Stimulated activated naive CD4-positive, alpha-beta T cell treated with Interleukin-2 at 50 U/mL for 16 hours (primary cell): ENCODE results near the gene SHISAL2A.
A peak's percentile ranks its signal among the peaks of the same experiment; 100 is the strongest.

Source experiments
- DNase-seq: peaks from one replicate; lab custom pipeline; 2025; lab: John Stamatoyannopoulos, UW

The SHISAL2A gene

GRCh38 chr1:52632732-52633290, at the start of gene SHISAL2A:
Gene SHISAL2A, plus strand, starts transcription at chr1:52633168. Its CDS starts 326 bp downstream, at chr1:52633494.
- peak; percentile 53 for DNase-seq

GRCh38 chr1:52585474-52585873, 47.5 kb upstream of the SHISAL2A start:
- no peak for DNase-seq

- no peak for DNase-seq
Measured at GRCh38 chr1:52588027-52588426, 44.9 kb upstream of the SHISAL2A start.

- no peak for DNase-seq
Measured at GRCh38 chr1:52588535-52588934, 44.4 kb upstream of the SHISAL2A start.

- DNase-seq: no peak
Measured at GRCh38 chr1:52590266-52590665, 42.7 kb upstream of the SHISAL2A start.

GRCh38 chr1:52592637-52593323, 40.2 kb upstream of the SHISAL2A start:
- no peak for DNase-seq

- no peak for DNase-seq
Measured at GRCh38 chr1:52593495-52593894, 39.5 kb upstream of the SHISAL2A start.

GRCh38 chr1:52595061-52595460, 37.9 kb upstream of the SHISAL2A start:
- DNase-seq: no peak

- no peak for DNase-seq
Measured at GRCh38 chr1:52597912-52598311, 35.1 kb upstream of the SHISAL2A start.

- DNase-seq: no peak
Measured at GRCh38 chr1:52598729-52599128, 34.2 kb upstream of the SHISAL2A start.

GRCh38 chr1:52599236-52599635, 33.7 kb upstream of the SHISAL2A start:
- no peak for DNase-seq

- DNase-seq: no peak
Measured at GRCh38 chr1:52600533-52601179, 32.3 kb upstream of the SHISAL2A start.

GRCh38 chr1:52601519-52601918, 31.4 kb upstream of the SHISAL2A start:
- DNase-seq: no peak

- DNase-seq: peak; percentile 57
Measured at GRCh38 chr1:52601991-52602855, 30.7 kb upstream of the SHISAL2A start, which contains the start of gene GPX7. Gene GPX7, plus strand, starts transcription at chr1:52602371. Its CDS starts 39 bp downstream, at chr1:52602410.

- peak; percentile 5 for DNase-seq
Measured at GRCh38 chr1:52602856-52603600, 29.9 kb upstream of the SHISAL2A start.

GRCh38 chr1:52603630-52604029, 29.3 kb upstream of the SHISAL2A start:
- DNase-seq: no peak

- DNase-seq: no peak
Measured at GRCh38 chr1:52604063-52604770, 28.8 kb upstream of the SHISAL2A start.

GRCh38 chr1:52613636-52614373, 19.2 kb upstream of the SHISAL2A start:
- DNase-seq: no peak

- no peak for DNase-seq
Measured at GRCh38 chr1:52614671-52615070, 18.3 kb upstream of the SHISAL2A start.

- no peak for DNase-seq
Measured at GRCh38 chr1:52615489-52616042, 17.4 kb upstream of the SHISAL2A start.
